ENCODE results near the gene SORCS2. TPM values are rescaled to one million over a fixed set of nuclear protein-coding genes. Genes with fewer than 3 reads are reported as not detected.

The SORCS2 gene
- total and polyA plus RNA-seq, 8 donors, result 4.6 to 9.7 (median 7.2) TPM

GRCh38 chr4:7434766-7435150 is 242.4 kb downstream of the SORCS2 start, which contains the start of gene PSAPL1:
Gene PSAPL1 (minus strand): TSS chr4:7434930. CDS start chr4:7434879, 51 bp downstream.
- intact Hi-C loops (cut with DNase I), result no loop called here
- Histone ChIP-seq H3K4me3 (no peak within 1 kb of the TSS), H3K27me3 (no peaks in the 10 kb centered on the region), H3K36me3 (no peaks in the 10 kb centered on the region), H3K9me3 (no peaks in the 10 kb centered on the region), H3K4me1 (peaks cover 5 to 7% of the 10 kb centered on the region in 2 donors), H3K27ac (peak within 1 kb of the TSS in 1 of 2 donors; percentile 13)
- peak in 2 of 4 donors; percentile 72 to 89 for DNase-seq
- TF ChIP-seq CTCF (IDR thresholded peaks at IDR 0.05), result no peak
- peak; percentile 96 for ATAC-seq

- H3K27me3 ChIP-seq, result no peaks in the 10 kb centered on the region
- no peaks in the 10 kb centered on the region for H3K36me3 ChIP-seq
- H3K9me3 ChIP-seq, result no peaks in the 10 kb centered on the region
- peak; percentile 85 for ATAC-seq
- no peak for TF ChIP-seq CTCF (IDR thresholded peaks at IDR 0.05)
- intact Hi-C loops (cut with DNase I), result no loop called here
- H3K4me1 ChIP-seq, result peaks cover 5 to 7% of the 10 kb centered on the region in 2 donors
- peak overlapping the region in 1 of 2 donors; percentile 13 for H3K27ac ChIP-seq
- H3K4me3 ChIP-seq, result no peak overlapping the region
- DNase-seq, result peak in 3 of 4 donors; percentile 42 to 51 (median 48)
These were observed 243.2 kb downstream of the SORCS2 start for GRCh38 chr4:7435471-7436061.

GRCh38 chr4:7436256-7436655 is 243.9 kb downstream of the SORCS2 start:
- DNase-seq (peak in 1 of 4 donors; percentile 62), ATAC-seq (no peak)
- intact Hi-C loops (cut with DNase I), result no loop called here
- Histone ChIP-seq H3K9me3 (no peaks in the 10 kb centered on the region), H3K4me1 (peaks cover 5 to 7% of the 10 kb centered on the region in 2 donors), H3K27ac (no peak overlapping the region), H3K27me3 (peaks cover 0 to 2% of the 10 kb centered on the region in 2 donors), H3K36me3 (no peaks in the 10 kb centered on the region), H3K4me3 (no peak overlapping the region)
- no peak for TF ChIP-seq CTCF (IDR thresholded peaks at IDR 0.05)

GRCh38 chr4:7439699-7440098 is 247.4 kb downstream of the SORCS2 start:
- Histone ChIP-seq H3K9me3 (no peaks in the 10 kb centered on the region), H3K4me3 (no peak overlapping the region), H3K27me3 (peaks cover 0 to 24% of the 10 kb centered on the region in 2 donors), H3K27ac (no peak overlapping the region), H3K36me3 (no peaks in the 10 kb centered on the region), H3K4me1 (peaks cover 3 to 7% of the 10 kb centered on the region in 2 donors)
- DNase-seq, result peak in 1 of 4 donors; percentile 1
- no peak for TF ChIP-seq CTCF (IDR thresholded peaks at IDR 0.05)
- no peak for ATAC-seq
- intact Hi-C loops (cut with DNase I), result no loop called here

- Histone ChIP-seq H3K27ac (no peak overlapping the region), H3K4me3 (no peak overlapping the region), H3K27me3 (peaks cover 0 to 37% of the 10 kb centered on the region in 2 donors), H3K4me1 (no peaks in the 10 kb centered on the region), H3K36me3 (no peaks in the 10 kb centered on the region), H3K9me3 (no peaks in the 10 kb centered on the region)
- intact Hi-C loops (cut with DNase I), result no loop called here
- ATAC-seq, result no peak
- peak in 1 of 4 donors; percentile 68 for DNase-seq
- no peak for TF ChIP-seq CTCF (IDR thresholded peaks at IDR 0.05)
These were observed 248.9 kb downstream of the SORCS2 start for GRCh38 chr4:7441201-7441600.

Measured in left lung (tissue), 10 donors.